K562 (cell line): ENCODE data around the gene KCNK2. TPM values are rescaled to one million over a fixed set of nuclear protein-coding genes. Genes with fewer than 3 reads are reported as not detected.

Experiments
- ATAC-seq: fragments of 200-7000 bp; cut with Tn5 transposase; 3 replicates; pipeline ENCODE4 v1.9.1; 2020; ENCODE audit warnings: moderate library complexity
- BruUV-seq: library from RNA; stranded (reverse); fragments of 400-500 nt; replicated peaks from 2 replicates; lab custom pipeline; 2021; lab: Mats Ljungman, UMichigan
- CTCF ChIA-PET: fragments of 300-600 bp; formaldehyde crosslinking; extraction: SDS; loops from one replicate; lab custom pipeline; 2021; ENCODE audit warnings: low intra/inter-chr PET ratio; lab: Yijun Ruan, JAX
- POLR2A ChIA-PET: fragments of 300-600, 350-650 bp; sonication (Branson Sonifier 250); formaldehyde crosslinking; extraction: SDS; loops from one replicate; lab custom pipeline; 2021; ENCODE audit warnings: antibody characterized with exemption, inconsistent platforms; lab: Yijun Ruan, JAX
- DNase-seq, 4 experiments: peaks; one replicate each; pipeline versions ENCODE4 v3.0.0 to v3.0.0-alpha.2; 2011 to 2018; ENCODE audit warnings: low spot score in 3 of 4, mixed read lengths in 3 of 4; ENCODE audit errors: extremely low read depth in 1 of 4
- FAIRE-seq: peaks from 2 replicates; lab custom pipeline; 2011; peaks lifted over from hg19 to GRCh38; lab: Jason Lieb, UNC
- H2AFZ ChIP-seq: 2 replicates; pipeline ENCODE4 v1.6.0; 2011; ENCODE audit warnings: low read depth, low read length, control low read depth, inconsistent platforms
- H3K27ac ChIP-seq: fragments of 200-600 bp; 3 replicates; pipeline ENCODE4 v1.8.0; 2011; ENCODE audit warnings: low read depth, mild to moderate bottlenecking, control low read depth, inconsistent platforms, low read length, moderate library complexity, mixed read lengths; ENCODE audit errors: extremely low read depth
- H3K27me3 ChIP-seq, 2 experiments: fragments of 300-600 bp in 1 of 2; 2 replicates in 1 of 2; 3 replicates in 1 of 2; pipeline versions ENCODE4 v1.6.0 to v1.8.0; 2011; ENCODE audit warnings: inconsistent platforms in 2 of 2, low read length in 2 of 2, mild to moderate bottlenecking in 1 of 2, mixed read lengths in 1 of 2, moderate library complexity in 1 of 2; ENCODE audit not compliant: control insufficient read depth in 2 of 2, insufficient read depth in 2 of 2
- H3K36me3 ChIP-seq: fragments of 300-600 bp; 3 replicates; pipeline ENCODE4 v1.8.0; 2011; ENCODE audit warnings: mild to moderate bottlenecking, low read length, inconsistent platforms; ENCODE audit not compliant: control insufficient read depth, insufficient read depth
- H3K4me1 ChIP-seq, 2 experiments: fragments of 200-600 bp in 1 of 2; replicated peaks in 1 of 2; 2 replicates in 1 of 2; 3 replicates in 1 of 2; pipeline versions ENCODE4 v1.5.1 to v1.8.0; 2011; ENCODE audit warnings: inconsistent platforms in 2 of 2, low read length in 2 of 2, mild to moderate bottlenecking in 1 of 2, mixed read lengths in 1 of 2, moderate library complexity in 1 of 2; ENCODE audit not compliant: control insufficient read depth in 2 of 2, insufficient read depth in 2 of 2
- H3K4me2 ChIP-seq: 2 replicates; pipeline ENCODE4 v1.6.1; 2011; ENCODE audit warnings: low read length, control low read depth, inconsistent platforms, mixed read lengths; ENCODE audit not compliant: insufficient read depth
- H3K4me3 ChIP-seq: fragments of 200-600 bp; sonication (generic), shearing (Covaris generic); 2 replicates; pipeline ENCODE4 v1.5.1; 2016; ENCODE audit warnings: control low read depth, inconsistent platforms
- H3K79me2 ChIP-seq: fragments of 200-600 bp; 3 replicates; pipeline ENCODE4 v1.8.0; 2011; ENCODE audit warnings: low read length, inconsistent platforms; ENCODE audit not compliant: control insufficient read depth, insufficient read depth
- H3K9ac ChIP-seq, 2 experiments: 2 replicates each; pipeline versions ENCODE4 v1.6.0 to v1.6.1; 2011; ENCODE audit warnings: low read depth in 2 of 2, low read length in 2 of 2, control low read depth in 1 of 2, inconsistent platforms in 1 of 2, mild to moderate bottlenecking in 1 of 2, mixed read lengths in 1 of 2; ENCODE audit not compliant: insufficient read depth in 1 of 2
- H3K9me1 ChIP-seq: one replicate; pipeline ENCODE4 v1.6.0; 2011; ENCODE audit warnings: inconsistent platforms, mild to moderate bottlenecking, low read length, moderate library complexity; ENCODE audit not compliant: control insufficient read depth, insufficient read depth
- H3K9me3 ChIP-seq: replicated peaks from 2 replicates; pipeline ENCODE4 v1.5.1; 2011; ENCODE audit warnings: low read depth, low read length, inconsistent platforms; ENCODE audit not compliant: control insufficient read depth, insufficient read depth
- H4K20me1 ChIP-seq: replicated peaks from 2 replicates; pipeline ENCODE4 v1.6.1; 2011; ENCODE audit warnings: low read length, inconsistent platforms, mixed read lengths; ENCODE audit not compliant: control insufficient read depth, insufficient read depth
- E2F5 ChIP-seq: sonication (generic); formaldehyde crosslinking; IDR thresholded peaks from 2 replicates; pipeline ENCODE4 v1.8.0; 2022; ENCODE audit warnings: mild to moderate bottlenecking, missing genetic modification reagents
- ELK3 ChIP-seq: fragments of 450-650 bp; formaldehyde crosslinking; IDR thresholded peaks from 2 replicates; pipeline ENCODE4 v1.4.0; 2020; ENCODE audit warnings: mild to moderate bottlenecking
- ESRRA ChIP-seq: fragments of 450-650 bp; IDR thresholded peaks from 2 replicates; pipeline ENCODE4 v1.6.1; 2014; ENCODE audit warnings: low read depth, mild to moderate bottlenecking, moderate library complexity, borderline replicate concordance
- MBD1 ChIP-seq: fragments of 250-450 bp; sonication (Bioruptor Pico); IDR thresholded peaks from 2 replicates; pipeline ENCODE4 v1.8.0; 2022; ENCODE audit warnings: inconsistent platforms
- PHTF2 ChIP-seq: fragments of 250-450 bp; sonication (Bioruptor Pico); IDR thresholded peaks from 2 replicates; pipeline ENCODE4 v1.5.0; 2021; ENCODE audit warnings: mild to moderate bottlenecking
- SMAD4 ChIP-seq: fragments of 250-450 bp; sonication (Bioruptor Pico); conservative IDR thresholded peaks from 2 replicates; pipeline ENCODE4 v1.8.0; 2021; ENCODE audit warnings: inconsistent platforms, mild to moderate bottlenecking, moderate library complexity
- TEAD1 ChIP-seq, 2 experiments: fragments of 450-650 bp in 1 of 2; sonication (generic) in 1 of 2; formaldehyde crosslinking; IDR thresholded peaks; 2 replicates each; pipeline versions ENCODE4 v1.4.0 to v1.8.0; 2020 to 2022; ENCODE audit warnings: mild to moderate bottlenecking in 2 of 2, missing genetic modification reagents in 1 of 2
- THRAP3 ChIP-seq: fragments of 450-650 bp; IDR thresholded peaks from 2 replicates; pipeline ENCODE4 v1.6.1; 2016; ENCODE audit warnings: mild to moderate bottlenecking, inconsistent platforms, borderline replicate concordance
- U2AF2 ChIP-seq: fragments of 200-400 bp; formaldehyde crosslinking; optimal IDR thresholded peaks from 2 replicates; pipeline ENCODE3; 2017; ENCODE audit warnings: low read depth, mild to moderate bottlenecking, low read length
- ZNF140 ChIP-seq: fragments of 250-450 bp; sonication (Bioruptor Pico); IDR thresholded peaks from 2 replicates; pipeline ENCODE4 v1.8.0; 2021; ENCODE audit warnings: moderate library complexity, mild to moderate bottlenecking, inconsistent platforms
- ZNF764 ChIP-seq: fragments of 250-450 bp; sonication (Bioruptor Pico); IDR thresholded peaks from 2 replicates; pipeline ENCODE4 v1.4.0; 2020; ENCODE audit warnings: low read depth, mild to moderate bottlenecking, moderate library complexity
- WGBS: fragments of 100-300 bp; shearing (Covaris generic); methylation state at CpG from one replicate; pipeline ENCODE4 v1.1.6; 2016; ENCODE audit warnings: low coverage, mixed read lengths; ENCODE audit not compliant: insufficient coverage; ENCODE audit errors: missing lambda C conversion rate; 5-methylcytosine and 5-hydroxymethylcytosine counted together
- in situ Hi-C: fragments of 300-500 bp; cut with MboI; formaldehyde crosslinking; loops from 4 replicates; pipeline ENCODE4 v1.15.0; 2018; ENCODE audit warnings: inconsistent platforms, mixed read lengths
- intact Hi-C: fragments of 100-400 bp; cut with micrococcal nuclease; formaldehyde crosslinking; loops from 2 replicates; pipeline ENCODE4 v1.14.2; 2022
- polyA plus RNA-seq, 8 experiments: library from polyadenylated mRNA; depleted of rRNA in 4 of 8; stranded (reverse) in 5 of 8; unstranded in 3 of 8; fragments of >200 nt; fragmentation: Nextera tagmentation in 2 of 8; fragmentation: Illumina TruSeq in 1 of 8; extraction: Ambion mirVana in 2 of 8; extraction: Trizol in 1 of 8; gene quantifications; 2 replicates each; pipeline versions ENCODE4 v1.2.1 to v1.2.3, GENCODE V29; 2011 to 2014; ENCODE audit warnings: inconsistent platforms in 1 of 8, missing spikeins in 1 of 8
- total RNA-seq, 7 experiments: library from RNA; depleted of rRNA in 6 of 7; stranded (reverse); fragments of >200 nt in 6 of 7; fragmentation: Illumina TruSeq in 2 of 7; extraction: Trizol in 2 of 7; gene quantifications; 2 replicates each; pipeline versions ENCODE4 v1.2.1 to v1.2.3, GENCODE V29; 2011 to 2021; ENCODE audit warnings: low replicate concordance in 1 of 7
- TF ChIP-seq, protein P1 (sequence below): fragments of 450-650 bp; IDR thresholded peaks from 2 replicates; pipeline ENCODE4 v1.6.1; 2017; ENCODE audit warnings: antibody characterized with exemption, mild to moderate bottlenecking

KCNK2 gene
- total and polyA plus RNA-seq, 9 of the 15 experiments (the other 6 are each of a cell fraction or from before 2014, with no cell fraction given), result 0.04 to 0.13 (median 0.05) TPM; not detected in 3

- Histone ChIP-seq H3K36me3 (no peaks in the 10 kb centered on the region), H3K9me1 (no peaks in the 10 kb centered on the region), H4K20me1 (no peaks in the 10 kb centered on the region), H3K27me3 (no peaks in the 10 kb centered on the region), H3K9me3 (no peaks in the 10 kb centered on the region), H3K79me2 (no peaks in the 10 kb centered on the region), H3K4me3 (no peak overlapping the region), H3K4me1 (no peaks in the 10 kb centered on the region), H3K9ac (no peak overlapping the region), H2AFZ (no peak overlapping the region), H3K4me2 (no peak overlapping the region), H3K27ac (no peak overlapping the region)
- intact Hi-C loops (no loop called here), in situ Hi-C loops (no loop called here)
- no peak for ATAC-seq
- no peak for FAIRE-seq
- no TSS peak for BruUV-seq
- ChIA-PET CTCF (no interaction called here), POLR2A (no interaction called here)
- 0% methylated on average over 3 of the region's 3 CpGs for WGBS
- no peak for DNase-seq
- TF ChIP-seq, protein P1, sequence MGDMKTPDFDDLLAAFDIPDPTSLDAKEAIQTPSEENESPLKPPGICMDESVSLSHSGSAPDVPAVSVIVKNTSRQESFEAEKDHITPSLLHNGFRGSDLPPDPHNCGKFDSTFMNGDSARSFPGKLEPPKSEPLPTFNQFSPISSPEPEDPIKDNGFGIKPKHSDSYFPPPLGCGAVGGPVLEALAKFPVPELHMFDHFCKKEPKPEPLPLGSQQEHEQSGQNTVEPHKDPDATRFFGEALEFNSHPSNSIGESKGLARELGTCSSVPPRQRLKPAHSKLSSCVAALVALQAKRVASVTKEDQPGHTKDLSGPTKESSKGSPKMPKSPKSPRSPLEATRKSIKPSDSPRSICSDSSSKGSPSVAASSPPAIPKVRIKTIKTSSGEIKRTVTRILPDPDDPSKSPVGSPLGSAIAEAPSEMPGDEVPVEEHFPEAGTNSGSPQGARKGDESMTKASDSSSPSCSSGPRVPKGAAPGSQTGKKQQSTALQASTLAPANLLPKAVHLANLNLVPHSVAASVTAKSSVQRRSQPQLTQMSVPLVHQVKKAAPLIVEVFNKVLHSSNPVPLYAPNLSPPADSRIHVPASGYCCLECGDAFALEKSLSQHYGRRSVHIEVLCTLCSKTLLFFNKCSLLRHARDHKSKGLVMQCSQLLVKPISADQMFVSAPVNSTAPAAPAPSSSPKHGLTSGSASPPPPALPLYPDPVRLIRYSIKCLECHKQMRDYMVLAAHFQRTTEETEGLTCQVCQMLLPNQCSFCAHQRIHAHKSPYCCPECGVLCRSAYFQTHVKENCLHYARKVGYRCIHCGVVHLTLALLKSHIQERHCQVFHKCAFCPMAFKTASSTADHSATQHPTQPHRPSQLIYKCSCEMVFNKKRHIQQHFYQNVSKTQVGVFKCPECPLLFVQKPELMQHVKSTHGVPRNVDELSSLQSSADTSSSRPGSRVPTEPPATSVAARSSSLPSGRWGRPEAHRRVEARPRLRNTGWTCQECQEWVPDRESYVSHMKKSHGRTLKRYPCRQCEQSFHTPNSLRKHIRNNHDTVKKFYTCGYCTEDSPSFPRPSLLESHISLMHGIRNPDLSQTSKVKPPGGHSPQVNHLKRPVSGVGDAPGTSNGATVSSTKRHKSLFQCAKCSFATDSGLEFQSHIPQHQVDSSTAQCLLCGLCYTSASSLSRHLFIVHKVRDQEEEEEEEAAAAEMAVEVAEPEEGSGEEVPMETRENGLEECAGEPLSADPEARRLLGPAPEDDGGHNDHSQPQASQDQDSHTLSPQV, result no peak
- no peak for TF ChIP-seq MBD1 (CRISPR knock-in tag)
- TF ChIP-seq ZNF764, result no peak
- TF ChIP-seq ESRRA, result no peak
- TF ChIP-seq TEAD1 (CRISPR knock-in tag; IDR thresholded peaks at IDR 0.05), result no peak
- TF ChIP-seq THRAP3, result no peak
- no peak for TF ChIP-seq ZNF140 (CRISPR knock-in tag)
- TF ChIP-seq ELK3 (CRISPR knock-in tag), result no peak
- no peak for TF ChIP-seq U2AF2
- TF ChIP-seq E2F5, result no peak
- no peak for TF ChIP-seq PHTF2 (CRISPR knock-in tag)
- TF ChIP-seq SMAD4 (CRISPR knock-in tag), result no peak
These were observed 29.4 kb downstream of the KCNK2 start for GRCh38 chr1:215111916-215112315.
